PC-3 (cell line): ENCODE measurements around the gene TTI1. TPM values are rescaled to one million over a fixed set of nuclear protein-coding genes. Genes with fewer than 3 reads are reported as not detected.

ENCODE experiments used
- ATAC-seq: fragments of 200-7000 bp; cut with Tn5 transposase; 2 replicates; pipeline ENCODE4 v1.9.1; 2020; ENCODE audit warnings: mild to moderate bottlenecking, moderate library complexity
- BruUV-seq: library from RNA; stranded (reverse); fragments of 400-500 nt; replicated peaks from 2 replicates; lab custom pipeline; 2021; lab: Mats Ljungman, UMichigan
- CTCF ChIA-PET: fragments of 300-600 bp; sonication (Branson Sonifier 250); formaldehyde crosslinking; loops from one replicate; lab custom pipeline; 2022; ENCODE audit warnings: antibody characterized with exemption; lab: Charles Lee
- POLR2A ChIA-PET: fragments of 300-600 bp; sonication (Branson Sonifier 250); formaldehyde crosslinking; loops from one replicate; lab custom pipeline; 2022; ENCODE audit warnings: antibody characterized with exemption; ENCODE audit not compliant: unreplicated experiment; lab: Charles Lee
- DNase-seq: peaks from one replicate; pipeline ENCODE4 v3.0.0-alpha.2; 2015
- H2AFZ ChIP-seq: fragments of 300-600 bp; sonication (generic); 2 replicates; pipeline ENCODE4 v1.6.0; 2016; ENCODE audit warnings: antibody characterized with exemption, low read length
- H3F3A ChIP-seq: fragments of 300-600 bp; sonication (generic); one replicate; pipeline ENCODE4 v1.6.0; 2017; ENCODE audit warnings: antibody characterized with exemption, low read length, control low read depth, mild to moderate bottlenecking; ENCODE audit not compliant: unreplicated experiment
- H3K27ac ChIP-seq: fragments of 300-600 bp; sonication (generic); 2 replicates; pipeline ENCODE4 v1.5.1; 2016; ENCODE audit warnings: mild to moderate bottlenecking, low read length
- H3K27me3 ChIP-seq: fragments of 300-600 bp; sonication (generic); 2 replicates; pipeline ENCODE4 v1.6.1; 2016; ENCODE audit warnings: low read length, mixed read lengths
- H3K36me3 ChIP-seq: fragments of 300-600 bp; sonication (generic); 2 replicates; pipeline ENCODE4 v1.6.1; 2016; ENCODE audit warnings: low read depth, mixed run types, low read length, mixed read lengths
- H3K4me1 ChIP-seq: fragments of 300-600 bp; sonication (generic); 2 replicates; pipeline ENCODE4 v1.5.1; 2016; ENCODE audit warnings: low read length; ENCODE audit not compliant: insufficient read depth
- H3K4me2 ChIP-seq: fragments of 300-600 bp; sonication (generic); 2 replicates; pipeline ENCODE4 v1.6.0; 2016; ENCODE audit warnings: low read length
- H3K4me3 ChIP-seq: fragments of 300-600 bp; sonication (generic); 2 replicates; pipeline ENCODE4 v1.5.1; 2016; ENCODE audit warnings: mild to moderate bottlenecking, low read length, mixed read lengths
- H3K79me2 ChIP-seq: fragments of 300-600 bp; sonication (generic); 2 replicates; pipeline ENCODE4 v1.6.1; 2017; ENCODE audit warnings: low read length, mixed read lengths
- H3K9ac ChIP-seq: fragments of 300-600 bp; sonication (generic); 2 replicates; pipeline ENCODE4 v1.6.0; 2016; ENCODE audit warnings: mild to moderate bottlenecking, low read length
- H3K9me2 ChIP-seq: fragments of 300-600 bp; sonication (generic); replicated peaks from 2 replicates; pipeline ENCODE4 v1.6.1; 2016; ENCODE audit warnings: mixed run types, low read length, mixed read lengths
- H3K9me3 ChIP-seq: fragments of 300-600 bp; sonication (generic); 2 replicates; pipeline ENCODE4 v1.6.1; 2016; ENCODE audit warnings: low read length, mixed read lengths
- H4K20me1 ChIP-seq: fragments of 300-600 bp; sonication (generic); 2 replicates; pipeline ENCODE4 v1.6.1; 2016; ENCODE audit warnings: low read length, mixed read lengths
- EZH2 ChIP-seq: fragments of 300-600 bp; sonication (generic); IDR thresholded peaks from one replicate; pipeline ENCODE4 v1.6.1; 2017; ENCODE audit warnings: antibody characterized with exemption, mild to moderate bottlenecking, low read length; ENCODE audit not compliant: unreplicated experiment
- EZH2phosphoT487 ChIP-seq: fragments of 300-600 bp; sonication (generic); IDR thresholded peaks from 2 replicates; pipeline ENCODE4 v1.6.1; 2018; ENCODE audit warnings: mild to moderate bottlenecking, antibody characterized with exemption, low read length, borderline replicate concordance
- intact Hi-C: fragments of 100-400 bp; cut with micrococcal nuclease; formaldehyde crosslinking; loops from 2 replicates; pipeline ENCODE4 v1.9.0; 2023
- total RNA-seq: library from RNA; depleted of rRNA; stranded (reverse); fragments of >200 nt; gene quantifications from 2 replicates; pipeline ENCODE4 v1.2.3, GENCODE V29; 2014
- TF ChIP-seq, protein P1 (sequence below): fragments of 300-600 bp; sonication (generic); conservative IDR thresholded peaks from 2 replicates; pipeline ENCODE4 v1.5.1; 2017; ENCODE audit warnings: antibody characterized with exemption, low read depth, mild to moderate bottlenecking, low read length

Gene TTI1
- total RNA-seq, 1 experiment from 2014 or later = 23.2 TPM

DNA sequence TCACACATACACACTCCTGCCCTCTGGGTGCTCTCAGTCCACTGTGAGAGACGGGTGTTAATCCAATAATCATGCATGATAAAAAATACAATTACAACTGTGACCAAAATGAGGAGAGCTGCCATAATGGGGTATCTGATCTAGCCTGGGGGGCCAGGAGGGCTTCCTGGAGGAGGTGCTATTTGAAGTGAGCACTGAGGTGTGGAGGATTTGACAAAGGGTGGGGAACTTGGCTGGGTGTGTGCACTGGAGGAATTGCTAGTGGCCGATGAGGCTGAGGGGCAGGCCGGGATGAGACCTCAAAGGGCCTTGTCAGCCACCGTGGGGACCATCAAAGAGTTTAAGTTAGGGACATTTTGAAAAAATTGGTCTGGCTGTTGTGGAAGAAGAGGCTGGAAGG, 95.6 kb downstream of the TTI1 start:
- POLR2A ChIA-PET = no interaction called here
- H2AFZ ChIP-seq = no peak overlapping the region
- intact Hi-C loops = no loop called here

DNA sequence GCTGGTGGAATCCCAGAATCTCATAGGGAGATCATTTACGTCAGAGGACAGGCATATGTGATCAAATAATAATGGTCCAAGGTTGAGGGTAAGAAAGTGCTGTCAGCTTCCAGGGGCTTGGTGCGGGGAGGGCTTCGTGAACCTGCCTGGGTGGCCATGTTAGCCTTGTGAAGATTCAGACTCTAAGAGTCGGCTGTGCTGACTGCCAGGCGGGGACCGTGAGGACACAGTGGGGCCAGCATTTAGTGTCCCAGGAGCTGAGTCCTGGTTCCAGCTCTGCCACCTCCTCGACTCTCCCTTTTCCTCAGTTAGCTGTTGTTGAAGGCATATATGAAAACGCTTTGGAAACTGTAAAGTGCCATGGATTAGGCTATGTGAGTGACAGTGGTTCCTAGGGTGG, 96.8 kb downstream of the TTI1 start:
- H2AFZ ChIP-seq = no peak overlapping the region

More for the DNA sequence above, 95.6 kb downstream of the TTI1 start:
- Histone ChIP-seq H3K4me3 (no peak overlapping the region), H4K20me1 (no peaks in the 10 kb centered on the region), H3K9ac (no peak overlapping the region), H3K4me2 (no peak overlapping the region), H3K9me3 (no peaks in the 10 kb centered on the region), H3F3A (no peaks in the 10 kb centered on the region), H3K4me1 (peaks cover 8% of the 10 kb centered on the region), H3K27ac (no peak overlapping the region), H3K27me3 (no peaks in the 10 kb centered on the region), H3K9me2 (no peaks in the 10 kb centered on the region), H3K79me2 (no peaks in the 10 kb centered on the region), H3K36me3 (no peaks in the 10 kb centered on the region)
- DNase-seq = no peak
- CTCF ChIA-PET = no interaction called here
- BruUV-seq = no TSS peak
- TF ChIP-seq EZH2phosphoT487 (no peak), EZH2 (no peak)
- TF ChIP-seq, protein P1, sequence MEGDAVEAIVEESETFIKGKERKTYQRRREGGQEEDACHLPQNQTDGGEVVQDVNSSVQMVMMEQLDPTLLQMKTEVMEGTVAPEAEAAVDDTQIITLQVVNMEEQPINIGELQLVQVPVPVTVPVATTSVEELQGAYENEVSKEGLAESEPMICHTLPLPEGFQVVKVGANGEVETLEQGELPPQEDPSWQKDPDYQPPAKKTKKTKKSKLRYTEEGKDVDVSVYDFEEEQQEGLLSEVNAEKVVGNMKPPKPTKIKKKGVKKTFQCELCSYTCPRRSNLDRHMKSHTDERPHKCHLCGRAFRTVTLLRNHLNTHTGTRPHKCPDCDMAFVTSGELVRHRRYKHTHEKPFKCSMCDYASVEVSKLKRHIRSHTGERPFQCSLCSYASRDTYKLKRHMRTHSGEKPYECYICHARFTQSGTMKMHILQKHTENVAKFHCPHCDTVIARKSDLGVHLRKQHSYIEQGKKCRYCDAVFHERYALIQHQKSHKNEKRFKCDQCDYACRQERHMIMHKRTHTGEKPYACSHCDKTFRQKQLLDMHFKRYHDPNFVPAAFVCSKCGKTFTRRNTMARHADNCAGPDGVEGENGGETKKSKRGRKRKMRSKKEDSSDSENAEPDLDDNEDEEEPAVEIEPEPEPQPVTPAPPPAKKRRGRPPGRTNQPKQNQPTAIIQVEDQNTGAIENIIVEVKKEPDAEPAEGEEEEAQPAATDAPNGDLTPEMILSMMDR = no peak
- ATAC-seq = no peak

DNA sequence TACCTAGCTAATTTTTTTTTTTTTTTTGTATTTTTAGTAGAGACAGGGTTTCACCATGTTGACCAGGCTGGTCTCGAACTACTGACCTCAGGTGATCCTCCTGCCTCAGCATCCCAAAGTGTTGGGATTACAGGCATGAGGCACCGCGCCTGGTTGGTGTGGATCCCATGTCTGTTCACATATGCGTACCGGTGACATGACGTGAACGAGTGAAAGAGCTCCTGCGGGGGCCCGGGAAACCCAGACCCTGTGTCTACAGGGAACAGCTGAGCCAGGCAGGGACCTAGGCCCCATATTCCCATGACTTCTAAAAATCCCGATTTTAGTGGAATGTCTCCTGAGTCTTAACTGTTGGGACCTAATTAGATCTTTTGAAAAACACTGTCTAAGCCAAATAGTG, 97.2 kb downstream of the TTI1 start:
- no peak overlapping the region for H3K4me2 ChIP-seq
- no peaks in the 10 kb centered on the region for H3K9me2 ChIP-seq
- H3K9me3 ChIP-seq = no peaks in the 10 kb centered on the region
- intact Hi-C loops = no loop called here
- H2AFZ ChIP-seq = no peak overlapping the region
- ChIA-PET POLR2A (no interaction called here), CTCF (no interaction called here)
- H3K9ac ChIP-seq = no peak overlapping the region
- H3K4me3 ChIP-seq = no peak overlapping the region
- no peaks in the 10 kb centered on the region for H3K27me3 ChIP-seq
- no peak overlapping the region for H3K27ac ChIP-seq
- no peaks in the 10 kb centered on the region for H3F3A ChIP-seq
- H3K36me3 ChIP-seq = no peaks in the 10 kb centered on the region
- TF ChIP-seq EZH2phosphoT487 (no peak), EZH2 (no peak)
- TF ChIP-seq, protein P1 = no peak
- H4K20me1 ChIP-seq = no peaks in the 10 kb centered on the region
- BruUV-seq = no TSS peak
- DNase-seq = no peak
- H3K79me2 ChIP-seq = no peaks in the 10 kb centered on the region
- no peak for ATAC-seq
- peaks cover 13% of the 10 kb centered on the region for H3K4me1 ChIP-seq

More for the DNA sequence above, 96.8 kb downstream of the TTI1 start:
- Histone ChIP-seq H3K4me1 (peaks cover 13% of the 10 kb centered on the region), H3K9ac (no peak overlapping the region), H3K36me3 (no peaks in the 10 kb centered on the region), H3K9me2 (no peaks in the 10 kb centered on the region), H3F3A (no peaks in the 10 kb centered on the region), H4K20me1 (no peaks in the 10 kb centered on the region), H3K4me3 (no peak overlapping the region), H3K27ac (no peak overlapping the region), H3K9me3 (no peaks in the 10 kb centered on the region), H3K4me2 (no peak overlapping the region), H3K27me3 (no peaks in the 10 kb centered on the region), H3K79me2 (no peaks in the 10 kb centered on the region)
- TF ChIP-seq EZH2phosphoT487 = no peak
- no peak for TF ChIP-seq EZH2
- TF ChIP-seq, protein P1 = no peak
- intact Hi-C loops = no loop called here
- POLR2A ChIA-PET = no interaction called here
- DNase-seq = no peak
- no peak for ATAC-seq
- CTCF ChIA-PET = no interaction called here
- no TSS peak for BruUV-seq
